ENCODE data around the gene XXYLT1.

XXYLT1 gene

DNA sequence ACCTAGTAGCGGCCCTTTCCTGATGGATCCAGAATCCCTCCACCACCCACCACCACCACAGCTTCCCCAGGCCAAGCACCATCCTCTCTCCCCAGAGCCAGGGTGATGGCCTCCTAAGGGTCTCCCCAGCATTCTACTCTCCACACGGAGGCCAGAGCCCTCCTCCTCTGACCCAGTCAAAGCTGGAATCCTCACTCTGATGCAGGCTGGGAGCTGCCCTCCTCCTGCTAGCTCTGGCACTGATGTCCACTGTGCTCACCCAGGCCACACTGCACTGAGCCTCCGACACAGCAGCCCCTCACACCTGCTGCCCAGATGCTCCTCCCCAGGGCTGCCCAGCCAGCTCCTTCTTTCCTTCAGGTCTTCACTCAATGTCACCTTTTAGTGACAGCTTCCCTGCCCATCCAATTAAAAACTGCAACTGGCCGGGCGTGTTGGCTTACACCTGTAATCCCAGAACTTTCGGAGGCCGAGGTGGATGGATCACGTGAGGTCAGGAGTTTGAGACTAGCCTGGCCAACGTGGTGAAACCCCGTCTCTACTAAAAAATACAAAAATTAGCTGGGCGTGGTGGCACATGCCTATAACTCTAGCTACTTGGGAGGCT, 21.0 kb downstream of the XXYLT1 start:
- peak; percentile 47 for DNase-seq

- DNase-seq: peak; percentile 47
These were observed 21.7 kb downstream of the XXYLT1 start for GRCh38 chr3:195249057-195249770.

GRCh38 chr3:195248281-195248680, 22.7 kb downstream of the XXYLT1 start:
- DNase-seq: peak; percentile 33

DNA sequence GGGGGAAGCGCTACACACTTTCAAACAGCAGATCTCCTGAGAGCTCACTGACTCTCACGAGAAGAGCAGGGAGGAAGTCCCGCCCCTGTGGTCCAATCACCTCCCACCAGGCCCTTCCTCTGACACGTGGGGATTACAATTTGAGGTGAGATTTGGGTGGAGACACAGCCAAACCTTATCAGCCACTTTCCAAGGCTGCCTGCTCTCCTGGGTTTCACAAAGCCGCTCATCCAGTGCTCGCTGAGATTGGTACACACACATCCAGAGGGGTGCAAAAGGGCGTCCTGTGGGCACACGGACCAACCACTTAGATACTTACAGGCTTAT, 23.1 kb downstream of the XXYLT1 start:
- peak; percentile 51 for DNase-seq

- DNase-seq: peak; percentile 13
These were observed 23.7 kb downstream of the XXYLT1 start for GRCh38 chr3:195247086-195247862.

DNA sequence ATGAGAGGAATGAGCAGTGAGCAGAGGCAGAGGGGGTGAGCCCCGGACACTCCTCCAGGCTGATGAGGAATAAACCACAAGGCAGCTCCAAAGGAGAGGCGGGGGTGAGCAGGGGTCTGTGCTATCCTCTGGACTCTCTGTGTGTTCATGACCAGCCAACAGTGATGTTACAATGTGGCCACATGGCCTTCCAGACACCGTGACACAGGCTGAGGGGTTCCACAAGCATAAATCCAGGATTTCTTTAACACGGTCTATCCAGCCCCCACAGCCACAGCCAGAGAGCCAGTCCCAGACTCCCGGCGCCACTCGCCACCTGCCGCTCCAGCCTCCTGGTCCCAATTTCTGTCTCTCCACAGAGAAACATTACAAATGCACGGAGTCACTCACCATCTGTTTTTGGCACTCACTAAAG, 24.4 kb downstream of the XXYLT1 start:
- no peak for DNase-seq

GRCh38 chr3:195245531-195245951, 25.4 kb downstream of the XXYLT1 start:
- DNase-seq: peak; percentile 38

- DNase-seq: peak; percentile 44
These were observed 29.2 kb downstream of the XXYLT1 start for GRCh38 chr3:195241592-195242355.

DNA sequence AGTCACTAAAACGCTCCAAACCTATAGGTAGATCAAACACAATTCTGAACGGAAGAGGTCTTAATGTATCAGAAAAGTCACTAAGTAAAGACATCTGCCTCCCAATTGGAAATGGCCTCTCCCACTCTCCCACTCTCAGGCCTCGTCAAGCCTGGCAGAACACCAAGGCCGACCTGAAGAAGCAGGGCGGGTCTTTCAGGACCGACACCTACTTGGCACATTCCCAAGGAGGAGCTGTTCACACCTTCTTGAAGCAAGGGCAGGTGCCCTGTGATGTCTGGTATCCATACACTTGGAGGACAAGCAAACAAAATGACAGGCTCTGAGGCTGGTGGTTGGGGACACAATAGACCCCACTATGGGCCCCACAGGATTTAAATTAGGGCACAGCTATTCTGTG, 30.0 kb downstream of the XXYLT1 start:
- peak; percentile 49 for DNase-seq

DNA sequence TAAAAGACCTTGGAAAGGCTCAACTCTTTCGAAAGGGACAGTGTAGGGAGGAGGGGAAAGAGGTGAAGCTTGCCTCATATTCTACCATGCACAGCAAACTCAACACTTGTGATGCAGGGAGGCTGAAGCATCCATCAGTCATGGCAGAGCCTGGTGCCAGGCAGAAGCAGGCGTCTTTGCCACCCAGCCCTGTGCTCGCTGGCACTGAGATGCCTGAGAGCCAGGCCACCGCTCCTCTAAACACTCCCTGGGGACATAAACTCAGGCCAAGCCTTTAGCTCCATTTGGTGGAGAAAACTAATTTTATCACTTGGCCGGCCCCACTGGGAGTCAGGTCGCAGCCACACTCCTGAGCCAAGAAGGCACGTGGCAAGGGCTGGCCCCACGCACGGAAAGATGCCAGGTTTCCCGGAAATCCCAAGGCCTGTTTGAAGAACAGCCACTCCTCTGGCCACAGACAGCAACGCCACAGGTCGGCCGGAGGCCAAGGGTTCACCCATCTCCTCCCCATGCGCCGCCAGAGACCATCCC, 30.7 kb downstream of the XXYLT1 start:
- peak; percentile 24 for DNase-seq

- DNase-seq: peak; percentile 37
These were observed 31.8 kb downstream of the XXYLT1 start for GRCh38 chr3:195239121-195239520.

GRCh38 chr3:195238586-195239118, 32.3 kb downstream of the XXYLT1 start:
- DNase-seq: peak; percentile 54

GRCh38 chr3:195238081-195238571, 32.8 kb downstream of the XXYLT1 start:
- no peak for DNase-seq

DNA sequence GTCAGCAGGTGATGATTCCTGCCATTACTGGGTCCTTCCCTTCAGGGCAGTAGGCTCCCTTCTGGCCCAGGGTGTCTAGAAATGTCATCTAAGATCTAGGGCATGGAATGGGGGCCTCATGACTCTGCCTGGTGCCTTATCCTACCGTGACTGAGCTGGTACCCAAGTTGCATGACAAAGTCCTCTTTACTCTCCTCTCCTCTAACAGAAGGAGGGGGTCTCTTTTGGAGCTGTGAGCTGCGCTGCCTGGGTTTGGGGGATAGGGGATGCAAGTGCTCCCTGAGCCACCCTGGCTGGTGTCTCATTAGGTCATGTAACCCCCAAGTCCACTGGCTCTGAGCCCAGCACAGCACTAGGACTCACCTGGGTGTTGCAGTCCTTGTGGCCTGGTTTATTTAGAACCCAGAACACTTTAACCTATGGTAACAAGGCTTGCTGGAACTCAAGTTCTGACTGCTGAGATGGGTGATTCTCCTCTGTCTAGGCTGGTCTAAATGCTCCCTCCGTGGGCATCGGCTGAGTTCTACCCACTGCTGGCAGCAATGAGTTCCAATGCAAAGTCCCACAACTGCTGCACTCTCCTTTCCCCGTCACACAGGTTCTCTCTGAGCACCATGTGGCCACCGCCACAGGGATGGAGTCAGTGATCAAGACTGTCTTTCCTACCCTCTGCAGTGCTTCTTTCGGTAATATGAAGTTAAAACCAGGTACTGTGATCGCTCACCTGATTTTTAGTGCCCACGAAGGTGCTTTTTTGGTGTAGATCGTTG, 34.0 kb downstream of the XXYLT1 start:
- peak; percentile 40 for DNase-seq

DNA sequence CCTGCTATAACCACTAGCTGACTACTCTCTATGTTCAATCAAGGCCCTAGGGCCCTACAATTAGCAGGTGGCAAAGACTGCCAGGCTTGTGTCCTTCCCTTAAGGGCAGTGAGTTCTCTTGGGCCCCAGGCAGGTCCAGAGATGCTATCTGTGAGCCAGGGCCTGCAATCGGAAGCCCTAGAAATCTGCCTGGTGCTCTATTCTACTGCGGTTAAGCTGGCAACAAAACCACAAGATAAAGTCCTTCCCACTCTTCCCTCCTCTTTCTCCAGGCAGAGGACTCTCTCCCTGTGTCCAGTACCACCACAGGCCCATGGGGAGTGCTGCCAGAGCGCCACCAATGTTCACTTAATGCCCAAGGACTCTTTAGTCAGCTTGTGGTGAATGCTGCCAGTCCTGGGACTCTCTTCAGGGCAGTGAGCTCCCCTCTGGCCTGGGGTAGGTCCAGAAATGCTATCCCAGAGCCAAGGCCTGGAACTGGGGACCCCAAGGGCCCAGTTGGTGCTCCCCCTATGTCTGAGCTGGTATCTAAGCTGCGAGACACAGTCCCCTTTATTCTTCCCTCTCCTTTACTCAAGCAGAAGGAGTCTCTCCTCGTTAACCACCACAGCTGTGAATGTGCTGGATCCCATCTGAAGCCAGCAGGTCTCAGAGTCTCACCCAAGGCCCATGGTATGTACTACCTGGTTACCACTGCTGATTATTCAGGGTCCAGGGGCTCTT, 34.7 kb downstream of the XXYLT1 start:
- peak; percentile 32 for DNase-seq

DNA sequence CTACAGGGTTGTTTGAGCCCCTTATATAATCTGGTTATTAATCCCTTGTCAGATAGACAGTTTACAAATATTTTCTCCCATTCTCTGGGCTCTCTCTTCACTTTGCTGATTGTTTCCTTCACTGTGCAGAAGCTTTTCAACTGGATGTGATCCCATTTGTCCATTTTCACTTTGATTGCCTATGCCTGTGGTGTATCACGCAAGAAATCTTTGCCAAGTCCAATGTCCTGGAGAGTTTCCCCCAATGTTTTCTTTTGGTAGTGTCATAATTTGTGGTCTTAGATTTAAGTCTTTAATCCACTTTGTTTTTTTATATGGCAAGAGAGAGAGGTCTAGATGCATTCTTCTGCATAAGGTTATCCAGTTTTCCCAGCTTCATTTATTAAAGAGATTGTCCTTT, 40.7 kb downstream of the XXYLT1 start:
- no peak for DNase-seq

DNA sequence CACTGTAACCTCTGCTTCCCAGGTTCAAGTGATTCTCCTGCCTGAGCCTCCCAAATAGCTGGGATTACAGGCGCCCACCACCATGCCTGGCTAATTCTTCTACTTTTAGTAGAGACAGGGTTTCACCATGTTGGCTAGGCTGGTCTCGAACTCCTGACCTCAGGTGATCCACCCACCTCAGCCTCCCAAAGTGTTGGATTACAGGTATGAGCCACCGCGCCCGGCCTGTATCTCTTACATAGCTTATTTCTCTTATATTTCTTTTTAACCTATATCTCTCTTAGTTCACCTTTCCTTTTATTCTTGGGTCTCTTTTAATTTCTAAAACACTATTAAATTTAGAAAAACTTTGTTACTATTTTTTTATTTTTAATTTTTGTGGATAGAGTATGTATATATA, 42.1 kb downstream of the XXYLT1 start:
- peak; percentile 5 for DNase-seq

DNA sequence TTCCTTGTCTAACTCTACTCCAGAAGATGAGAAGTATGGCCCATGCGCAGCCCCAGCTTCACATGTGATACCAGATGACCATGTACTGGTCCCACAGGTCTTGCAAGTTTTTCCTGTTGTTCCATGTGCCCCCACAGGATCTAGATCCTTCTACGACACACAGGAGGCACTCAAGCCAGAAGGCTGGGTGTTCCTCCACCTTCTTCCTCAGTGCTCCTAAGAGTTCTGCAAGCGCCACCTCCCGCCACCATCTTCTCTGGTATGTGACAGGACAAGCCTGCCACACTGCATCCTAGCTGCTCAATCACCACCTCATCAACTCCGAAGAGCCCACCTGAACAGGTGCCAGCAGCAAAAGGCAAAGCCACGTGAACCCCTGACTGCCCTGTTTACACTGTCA, 43.1 kb downstream of the XXYLT1 start:
- DNase-seq: no peak

DNA sequence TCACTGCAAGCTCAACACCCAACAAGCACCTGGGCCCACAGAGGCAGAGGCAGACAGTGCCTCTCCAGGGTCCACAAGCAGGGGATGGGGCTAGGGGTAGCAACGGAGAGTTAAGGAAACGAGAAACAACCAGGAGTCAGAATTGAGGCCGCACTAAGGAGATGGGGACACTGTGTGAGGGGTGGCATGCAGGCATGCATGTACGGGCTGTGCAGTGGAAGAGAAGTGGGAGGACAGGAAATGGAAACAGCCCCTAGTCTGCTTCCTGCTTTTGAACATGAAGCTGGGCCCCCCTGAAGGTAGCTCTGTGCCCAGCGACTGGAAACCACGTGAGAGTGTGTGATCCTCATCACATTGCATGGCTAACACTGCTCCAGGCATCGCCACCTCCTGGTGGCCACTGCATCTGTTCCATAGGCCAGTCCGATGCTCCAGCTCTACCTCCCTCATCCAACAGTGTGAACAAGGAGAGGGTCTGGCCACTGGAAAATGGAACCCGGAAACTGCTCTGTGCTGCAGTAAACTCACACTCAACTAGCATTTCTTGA, 44.0 kb downstream of the XXYLT1 start:
- peak; percentile 62 for DNase-seq

- DNase-seq: peak; percentile 45
These were observed 44.5 kb downstream of the XXYLT1 start for GRCh38 chr3:195226445-195226844.
